ENCODE results near the gene PHACTR1. TPM values are rescaled to one million over a fixed set of nuclear protein-coding genes. Genes with fewer than 3 reads are reported as not detected.
A peak's percentile ranks its signal among the peaks of the same experiment; 100 is the strongest.

PHACTR1 gene
- total RNA-seq, 4 donors from 2014 or later: 2.0 to 8.3 (median 4.5) TPM

DNA sequence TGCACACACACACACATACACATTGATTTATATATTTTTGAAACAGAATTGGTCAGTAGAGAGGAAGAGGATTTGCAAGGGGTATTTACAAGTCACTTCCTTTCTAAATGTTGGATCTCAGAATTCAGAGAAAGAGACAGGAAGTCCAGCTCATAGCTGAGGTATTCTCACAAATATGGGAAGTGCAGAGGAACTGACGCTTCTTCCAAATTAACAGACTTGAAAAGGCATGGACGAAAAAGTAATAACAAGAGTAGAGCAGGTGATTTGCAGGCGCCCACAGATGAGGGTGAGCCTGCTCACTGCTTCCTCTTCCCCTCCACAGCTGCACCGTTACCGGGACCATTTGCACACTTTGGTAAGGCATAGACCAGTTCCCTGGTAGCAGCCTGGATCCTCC, 246.4 kb downstream of the PHACTR1 start:
- Histone ChIP-seq H3K4me3 (no peak overlapping the region), H3K36me3 (no peaks in the 10 kb centered on the region), H3K9me3 (no peaks in the 10 kb centered on the region), H3K27ac (peak overlapping the region in 1 of 2 donors; percentile 37), H3K4me1 (no peaks in the 10 kb centered on the region), H3K27me3 (no peaks in the 10 kb centered on the region)
- TF ChIP-seq, protein P1, sequence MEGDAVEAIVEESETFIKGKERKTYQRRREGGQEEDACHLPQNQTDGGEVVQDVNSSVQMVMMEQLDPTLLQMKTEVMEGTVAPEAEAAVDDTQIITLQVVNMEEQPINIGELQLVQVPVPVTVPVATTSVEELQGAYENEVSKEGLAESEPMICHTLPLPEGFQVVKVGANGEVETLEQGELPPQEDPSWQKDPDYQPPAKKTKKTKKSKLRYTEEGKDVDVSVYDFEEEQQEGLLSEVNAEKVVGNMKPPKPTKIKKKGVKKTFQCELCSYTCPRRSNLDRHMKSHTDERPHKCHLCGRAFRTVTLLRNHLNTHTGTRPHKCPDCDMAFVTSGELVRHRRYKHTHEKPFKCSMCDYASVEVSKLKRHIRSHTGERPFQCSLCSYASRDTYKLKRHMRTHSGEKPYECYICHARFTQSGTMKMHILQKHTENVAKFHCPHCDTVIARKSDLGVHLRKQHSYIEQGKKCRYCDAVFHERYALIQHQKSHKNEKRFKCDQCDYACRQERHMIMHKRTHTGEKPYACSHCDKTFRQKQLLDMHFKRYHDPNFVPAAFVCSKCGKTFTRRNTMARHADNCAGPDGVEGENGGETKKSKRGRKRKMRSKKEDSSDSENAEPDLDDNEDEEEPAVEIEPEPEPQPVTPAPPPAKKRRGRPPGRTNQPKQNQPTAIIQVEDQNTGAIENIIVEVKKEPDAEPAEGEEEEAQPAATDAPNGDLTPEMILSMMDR (IDR thresholded peaks at IDR 0.05): no peak
- TF ChIP-seq POLR2A (IDR thresholded peaks at IDR 0.05): no peak
- no peak for DNase-seq
- intact Hi-C loops (cut with DNase I; ENCODE audit: low total_unique reads): no loop called here

DNA sequence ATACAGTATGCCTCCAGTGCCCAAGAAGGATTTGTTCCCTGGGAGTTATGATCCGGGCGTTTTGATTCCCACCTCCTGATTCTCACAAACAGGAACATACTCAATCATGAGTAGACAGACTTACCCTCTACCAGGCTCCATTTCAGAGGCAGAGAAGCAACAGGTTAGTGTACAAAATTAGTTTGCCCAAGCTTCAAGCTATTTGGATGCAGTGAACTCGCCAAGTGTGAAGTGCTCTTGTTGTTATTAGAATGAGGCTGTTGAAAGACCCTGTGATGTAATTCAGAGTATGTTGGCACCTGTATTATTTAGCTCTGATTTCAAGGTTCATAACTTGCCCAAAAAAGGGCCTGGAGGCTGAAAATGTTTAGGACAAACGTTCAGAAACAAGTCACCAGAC, 247.0 kb downstream of the PHACTR1 start:
- H3K4me1 ChIP-seq: no peaks in the 10 kb centered on the region
- H3K27ac ChIP-seq: peak overlapping the region in 1 of 2 donors; percentile 37
- intact Hi-C loops (cut with DNase I; ENCODE audit: low total_unique reads): no loop called here
- H3K36me3 ChIP-seq: no peaks in the 10 kb centered on the region
- DNase-seq: no peak
- H3K4me3 ChIP-seq: no peak overlapping the region
- H3K9me3 ChIP-seq: no peaks in the 10 kb centered on the region
- H3K27me3 ChIP-seq: no peaks in the 10 kb centered on the region
- TF ChIP-seq, protein P1 (IDR thresholded peaks at IDR 0.05): no peak
- no peak for TF ChIP-seq POLR2A (IDR thresholded peaks at IDR 0.05)

DNA sequence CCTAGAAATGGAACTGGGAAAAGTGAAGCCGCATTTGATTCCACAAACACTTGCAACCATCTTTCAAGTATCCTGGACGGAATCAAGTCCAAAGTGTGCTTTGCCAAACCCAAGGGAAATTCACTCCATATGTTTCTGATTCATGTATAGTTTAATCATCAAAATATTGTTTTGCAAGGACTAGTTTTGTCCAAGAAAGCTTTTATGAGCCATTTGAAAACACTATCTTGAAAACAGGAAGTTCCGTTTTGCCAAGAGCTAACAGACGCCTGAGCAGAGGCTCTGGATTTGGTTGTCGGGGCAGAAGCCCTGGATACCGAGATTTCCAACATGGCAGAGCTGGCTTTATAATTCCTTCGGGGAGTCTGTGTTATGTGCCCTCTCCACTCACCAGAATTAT, 251.1 kb downstream of the PHACTR1 start:
- H3K27me3 ChIP-seq: no peaks in the 10 kb centered on the region
- H3K27ac ChIP-seq: no peak overlapping the region
- TF ChIP-seq POLR2A (IDR thresholded peaks at IDR 0.05): no peak
- TF ChIP-seq, protein P1 (IDR thresholded peaks at IDR 0.05): no peak
- intact Hi-C loops (cut with DNase I; ENCODE audit: low total_unique reads): no loop called here
- DNase-seq: no peak
- no peaks in the 10 kb centered on the region for H3K4me1 ChIP-seq
- H3K4me3 ChIP-seq: no peak overlapping the region
- H3K36me3 ChIP-seq: no peaks in the 10 kb centered on the region
- H3K9me3 ChIP-seq: no peaks in the 10 kb centered on the region

DNA sequence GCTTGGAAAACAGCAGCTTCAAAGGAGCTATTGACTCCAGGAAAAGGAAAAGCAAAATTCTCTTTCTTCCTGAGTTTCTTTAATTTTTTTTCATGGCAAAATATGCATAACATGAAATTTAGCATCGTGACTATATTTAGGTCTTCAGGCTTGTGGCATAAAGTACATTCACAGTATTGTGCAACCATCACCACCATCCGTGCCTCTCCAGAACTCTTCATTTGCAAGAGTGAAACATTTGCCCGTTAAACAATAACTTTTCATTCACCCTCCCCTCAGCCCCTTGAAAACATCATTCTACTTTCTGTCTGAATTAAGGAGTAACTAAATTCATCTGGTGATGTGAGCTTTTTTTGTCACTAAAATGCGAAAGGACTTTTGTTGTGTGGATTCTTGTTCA, 251.7 kb downstream of the PHACTR1 start:
- no peak overlapping the region for H3K4me3 ChIP-seq
- no peaks in the 10 kb centered on the region for H3K36me3 ChIP-seq
- no peak for TF ChIP-seq POLR2A (IDR thresholded peaks at IDR 0.05)
- TF ChIP-seq, protein P1 (IDR thresholded peaks at IDR 0.05): no peak
- no peaks in the 10 kb centered on the region for H3K27me3 ChIP-seq
- no peaks in the 10 kb centered on the region for H3K4me1 ChIP-seq
- intact Hi-C loops (cut with DNase I; ENCODE audit: low total_unique reads): no loop called here
- no peak for DNase-seq
- no peaks in the 10 kb centered on the region for H3K9me3 ChIP-seq
- no peak overlapping the region for H3K27ac ChIP-seq

DNA sequence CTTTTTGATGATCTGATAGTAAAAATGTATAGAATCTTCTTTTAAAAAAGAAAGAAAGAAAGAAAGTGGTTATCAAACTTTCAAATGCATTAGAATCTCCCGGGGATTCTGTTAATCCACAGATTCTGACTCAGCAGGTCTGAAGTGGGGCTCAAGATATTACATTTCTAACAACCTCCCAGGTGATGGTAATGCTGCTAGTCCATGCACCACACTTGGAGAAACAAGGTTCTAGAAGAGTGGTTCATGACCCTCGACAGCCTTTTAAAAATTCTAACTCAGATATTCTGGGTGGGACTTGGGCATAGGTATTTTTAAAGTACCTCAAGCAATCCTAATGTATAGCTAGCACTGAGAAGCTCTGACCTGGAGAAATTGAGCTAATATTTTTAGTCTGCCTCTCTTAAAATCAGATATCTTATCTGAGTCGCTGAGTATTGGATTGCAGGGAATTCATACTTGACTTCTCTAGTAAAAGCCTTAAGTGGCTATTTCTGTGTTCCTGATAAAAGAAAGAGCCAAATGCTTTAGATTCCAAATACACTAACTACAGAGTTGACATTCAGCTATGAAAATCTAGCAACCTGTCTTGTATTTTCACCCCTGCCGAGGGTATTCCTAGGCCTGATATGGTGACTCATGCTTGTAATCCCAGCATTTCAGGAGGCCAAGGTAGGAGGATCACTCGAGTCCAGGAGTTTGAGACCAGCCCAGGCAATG, 252.4 kb downstream of the PHACTR1 start:
- H3K27me3 ChIP-seq: no peaks in the 10 kb centered on the region
- TF ChIP-seq POLR2A (IDR thresholded peaks at IDR 0.05): no peak
- TF ChIP-seq, protein P1 (IDR thresholded peaks at IDR 0.05): no peak
- no peaks in the 10 kb centered on the region for H3K9me3 ChIP-seq
- H3K4me3 ChIP-seq: no peak overlapping the region
- H3K27ac ChIP-seq: no peak overlapping the region
- H3K36me3 ChIP-seq: no peaks in the 10 kb centered on the region
- intact Hi-C loops (cut with DNase I; ENCODE audit: low total_unique reads): no loop called here
- no peaks in the 10 kb centered on the region for H3K4me1 ChIP-seq
- DNase-seq: no peak
